ENCODE measurements around the gene TPI1.
"Not testable (repeated sequence)": the region's sequence is repeated elsewhere in the genome, so short reads cannot be mapped to it uniquely, and the experiment has no call there.

The TPI1 gene

GRCh38 chr12:6894321-6894720 lies 27.0 kb downstream of the TPI1 start:
- DNase-seq, result no peak

- DNase-seq, result no peak
These were observed 29.6 kb downstream of the TPI1 start for GRCh38 chr12:6896846-6897435.

- DNase-seq, result no peak
These were observed 32.1 kb downstream of the TPI1 start for GRCh38 chr12:6899427-6899826.

DNA sequence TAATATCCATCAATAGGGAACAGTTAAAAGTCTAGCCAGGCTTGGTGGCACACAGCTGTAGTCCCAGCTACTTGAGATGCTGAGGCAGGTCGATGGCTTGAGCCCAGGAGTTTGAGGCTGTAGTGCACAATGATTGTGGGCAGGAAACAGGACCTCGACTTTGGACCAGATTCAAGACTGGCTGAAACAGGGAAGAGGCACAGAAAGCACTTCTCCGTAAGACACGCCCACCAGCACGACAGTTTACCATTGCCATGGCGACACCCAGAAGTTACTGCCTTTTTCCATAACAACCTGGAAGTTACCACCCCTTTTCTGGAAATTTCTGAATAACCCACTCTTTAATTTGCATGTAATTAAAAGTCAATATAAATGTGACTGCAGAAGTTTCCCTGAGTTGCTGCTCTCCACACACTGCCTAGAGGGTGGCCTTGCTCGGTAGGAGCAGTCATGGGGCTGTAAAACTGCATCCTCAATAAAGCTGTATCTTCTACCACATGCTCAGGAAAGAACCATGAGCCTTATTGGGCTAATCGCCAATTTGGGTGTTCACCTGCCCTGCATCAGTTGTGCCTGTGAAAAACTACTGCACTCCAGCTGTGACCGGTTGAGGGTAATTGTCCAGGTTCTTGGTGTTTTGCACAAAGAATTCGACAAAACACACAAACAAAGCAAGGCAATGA lies 32.6 kb downstream of the TPI1 start:
- DNase-seq, result no peak

GRCh38 chr12:6902448-6902847 lies 35.1 kb downstream of the TPI1 start:
- DNase-seq, result no peak

GRCh38 chr12:6903722-6904121 lies 36.4 kb downstream of the TPI1 start:
- no peak for DNase-seq

DNA sequence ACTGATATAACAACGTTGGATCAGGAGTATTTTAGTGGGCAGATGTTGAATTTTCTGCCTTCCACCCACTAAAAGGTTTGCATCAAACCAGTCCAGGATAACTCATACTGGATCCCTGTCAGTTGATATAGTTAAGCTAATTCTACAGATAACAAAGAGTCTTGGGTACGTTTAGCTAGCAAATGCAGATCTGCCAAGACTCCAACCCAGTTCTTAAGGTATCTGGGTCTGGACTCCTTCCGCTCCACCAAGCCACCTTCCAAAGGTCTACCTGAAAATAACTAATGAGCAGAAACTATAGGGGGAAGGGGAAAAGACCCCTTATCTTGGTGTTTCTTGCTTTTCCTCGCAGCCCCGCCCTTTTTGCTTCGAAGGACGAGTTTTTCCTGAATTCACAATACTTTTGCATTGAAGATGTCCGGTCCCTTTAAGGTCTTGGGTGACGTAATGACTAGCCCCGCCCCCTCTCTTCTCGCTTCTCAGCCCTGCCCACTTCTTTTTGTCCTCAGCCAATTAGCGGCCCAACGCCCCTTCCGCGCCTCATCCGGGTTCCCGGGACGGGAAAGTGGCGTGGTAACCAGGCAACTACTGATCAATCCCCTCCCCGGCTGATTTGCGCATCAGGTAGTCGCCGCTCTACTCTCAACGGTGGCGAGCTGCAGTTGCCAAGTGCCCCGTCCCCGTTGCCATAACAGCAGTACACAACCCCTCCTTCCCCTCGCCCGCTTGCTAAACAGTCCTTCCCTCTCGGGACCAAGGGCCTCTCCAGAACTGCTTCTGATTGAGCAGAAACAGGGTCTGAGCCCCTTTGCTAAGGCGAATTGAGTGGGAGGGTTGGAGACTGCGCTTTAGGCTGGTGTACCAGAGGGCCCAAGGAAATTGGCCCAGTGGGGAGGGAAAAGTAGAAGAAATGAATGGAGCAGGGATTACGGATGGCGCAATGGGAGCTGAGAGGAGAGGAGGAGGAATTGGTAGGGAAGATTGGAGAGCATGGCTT lies 37.2 kb downstream of the TPI1 start, which contains the start of gene LRRC23:
TSS of gene LRRC23 (plus strand) at position 543 of the 997 bp plus-strand sequence. CDS start 812 bp downstream, outside the sequence.
- peak; percentile 95 for DNase-seq

GRCh38 chr12:6905414-6906040 lies 38.2 kb downstream of the TPI1 start:
- DNase-seq, result no peak

DNA sequence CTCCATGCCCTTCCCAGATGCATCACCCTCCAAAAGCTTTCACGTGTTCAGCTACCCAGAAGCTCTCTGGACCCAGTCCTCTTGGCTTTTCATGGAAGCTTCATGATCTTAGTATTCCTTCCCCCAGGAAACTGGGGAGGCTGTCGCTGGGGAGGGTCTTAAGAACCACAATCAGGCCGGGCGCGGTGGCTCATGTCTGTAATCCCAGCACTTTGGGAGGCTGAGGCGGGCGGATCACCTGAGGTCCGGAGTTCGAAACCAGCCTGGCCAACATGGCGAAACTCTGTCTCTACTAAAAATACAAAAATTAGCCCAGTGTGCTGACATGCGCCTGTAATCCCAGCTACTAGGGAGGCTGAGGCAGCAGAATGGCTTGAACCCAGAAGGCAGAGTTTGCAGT lies 40.8 kb downstream of the TPI1 start:
- not testable (repeated sequence) for DNase-seq

GRCh38 chr12:6909421-6910145 lies 42.3 kb downstream of the TPI1 start:
- no peak for DNase-seq

GRCh38 chr12:6912164-6912935 lies 45.0 kb downstream of the TPI1 start:
- DNase-seq, result no peak

GRCh38 chr12:6914246-6914946 lies 47.1 kb downstream of the TPI1 start, which contains the start of gene ENO2:
Gene ENO2, plus strand, starts transcription at chr12:6914580. Its CDS starts 1,253 bp downstream, at chr12:6915833.
- peak; percentile 70 for DNase-seq

- DNase-seq, result peak; percentile 45
These were observed 47.8 kb downstream of the TPI1 start for GRCh38 chr12:6914947-6915788.

DNA sequence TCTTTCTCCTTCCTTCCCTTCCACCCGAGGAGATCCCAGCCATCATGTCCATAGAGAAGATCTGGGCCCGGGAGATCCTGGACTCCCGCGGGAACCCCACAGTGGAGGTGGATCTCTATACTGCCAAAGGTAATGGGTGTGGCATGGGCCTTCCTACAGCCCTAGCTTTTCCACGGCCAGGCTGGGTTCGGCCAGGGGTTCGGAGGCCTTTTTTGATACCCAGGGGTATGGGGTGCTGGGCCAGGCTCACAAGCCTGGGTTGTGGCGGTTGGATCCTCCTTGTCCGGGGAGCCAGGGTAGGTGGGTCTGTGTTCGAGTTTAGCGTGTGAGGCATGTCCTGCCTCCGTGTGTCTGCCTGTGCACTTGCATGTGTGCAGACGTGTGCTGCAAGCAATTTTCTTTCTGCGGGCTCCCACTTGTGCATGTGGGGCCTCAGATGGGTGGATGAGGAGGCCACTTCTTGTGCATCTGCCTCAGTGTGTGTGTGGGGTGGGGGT lies 48.5 kb downstream of the TPI1 start:
- DNase-seq, result no peak

DNA sequence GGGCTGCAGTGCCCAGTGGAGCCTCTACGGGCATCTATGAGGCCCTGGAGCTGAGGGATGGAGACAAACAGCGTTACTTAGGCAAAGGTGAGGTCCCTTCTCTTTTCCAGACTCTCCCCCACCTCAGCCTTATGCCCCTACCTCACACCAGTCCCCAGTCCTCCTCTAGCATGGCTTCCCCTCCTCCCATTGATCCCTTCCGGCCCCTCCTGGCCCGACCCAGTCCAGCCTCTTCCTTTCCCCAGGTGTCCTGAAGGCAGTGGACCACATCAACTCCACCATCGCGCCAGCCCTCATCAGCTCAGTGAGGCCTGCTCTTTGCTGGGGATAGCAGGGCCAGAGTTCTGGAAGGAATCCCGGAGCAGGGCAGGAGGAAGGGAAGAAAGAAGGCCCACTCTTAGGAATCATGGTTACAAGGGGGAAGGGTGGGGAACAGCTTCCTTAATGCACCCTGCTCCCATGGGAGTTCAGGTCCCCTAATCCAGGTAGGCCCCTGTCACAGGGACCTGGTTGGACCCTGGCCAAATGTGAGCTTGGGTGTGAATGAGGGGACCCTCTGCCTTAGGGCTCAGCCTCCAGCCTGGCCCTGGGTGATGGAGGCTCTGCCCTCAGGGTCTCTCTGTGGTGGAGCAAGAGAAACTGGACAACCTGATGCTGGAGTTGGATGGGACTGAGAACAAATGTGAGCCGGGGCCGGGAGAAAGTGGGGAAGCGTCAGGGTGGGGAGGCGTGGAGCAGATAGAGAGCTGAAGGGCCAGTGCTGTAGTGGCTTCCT lies 49.3 kb downstream of the TPI1 start:
- DNase-seq, result no peak

GRCh38 chr12:6917491-6918231 lies 50.3 kb downstream of the TPI1 start:
- DNase-seq, result no peak

- no peak for DNase-seq
These were observed 52.3 kb downstream of the TPI1 start for GRCh38 chr12:6919588-6919987.

Data from NCI-H1092 treated with DMSO at 0.1 percent for 48 hours (cell line).